Gastrocnemius medialis (tissue), 4 donors: ENCODE data around the gene ZNF219. TPM values are rescaled to one million over a fixed set of nuclear protein-coding genes. Genes with fewer than 3 reads are reported as not detected.

Experiments used
- ATAC-seq, 2 donors: fragments of 150-250 bp; one replicate each; pipeline ENCODE4 v1.9.1; 2016
- DNase-seq, 2 donors: peaks; one replicate each; pipeline ENCODE4 v3.0.0-alpha.2; 2019
- H3K27ac ChIP-seq, 4 donors: fragments of 200-600 bp; sonication (generic); 1 replicate in 1 of 4; 2 replicates in 3 of 4; pipeline ENCODE4 v1.5.1; 2016 to 2018; ENCODE audit warnings: mild to moderate bottlenecking in 2 of 4, moderate library complexity in 1 of 4
- H3K27me3 ChIP-seq, 3 donors: fragments of 200-600 bp; sonication (generic) in 2 of 3; 1 replicate in 1 of 3; 2 replicates in 2 of 3; pipeline versions ENCODE4 v1.5.1 to v1.6.0; 2016 to 2019; ENCODE audit warnings: mild to moderate bottlenecking in 1 of 3, moderate library complexity in 1 of 3
- H3K36me3 ChIP-seq, 2 donors: fragments of 200-600 bp; sonication (generic) in 1 of 2; one replicate each; pipeline ENCODE4 v1.5.1; 2017 to 2018
- H3K4me1 ChIP-seq, 2 donors: fragments of 200-600 bp; sonication (generic) in 1 of 2; one replicate each; pipeline ENCODE4 v1.5.1; 2016 to 2017; ENCODE audit warnings: mild to moderate bottlenecking in 2 of 2
- H3K4me3 ChIP-seq, 4 donors: fragments of 200-600 bp; sonication (generic) in 3 of 4; 1 replicate in 1 of 4; 2 replicates in 3 of 4; pipeline ENCODE4 v1.5.1; 2016 to 2019; ENCODE audit warnings: mild to moderate bottlenecking in 2 of 4
- H3K9me3 ChIP-seq, 3 donors: fragments of 200-600 bp; sonication (generic) in 2 of 3; 1 replicate in 1 of 3; 2 replicates in 2 of 3; pipeline ENCODE4 v1.5.1; 2016 to 2019
- CTCF ChIP-seq, 5 experiments: fragments of 450-650 bp in 3 of 5; fragments of 200-600 bp in 2 of 5; sonication (generic) in 2 of 5; IDR thresholded peaks in 4 of 5; conservative IDR thresholded peaks in 1 of 5; 1 replicate in 4 of 5; 2 replicates in 1 of 5; pipeline ENCODE4 v1.5.1; 2016 to 2019; ENCODE audit warnings: antibody characterized with exemption in 5 of 5, mild to moderate bottlenecking in 3 of 5, moderate library complexity in 3 of 5
- POLR2A ChIP-seq, 2 donors: fragments of 450-650 bp; IDR thresholded peaks; one replicate each; pipeline ENCODE4 v1.6.1; 2017; ENCODE audit warnings: antibody characterized with exemption in 2 of 2, mild to moderate bottlenecking in 2 of 2, moderate library complexity in 2 of 2
- in situ Hi-C, 4 donors: fragments of 200-750 bp; cut with MboI; loops; one replicate each; pipeline versions ENCODE4 v1.15.0 to v1.8.0; 2017; ENCODE audit warnings: low sequenced_read_pairs in 4 of 4
- intact Hi-C: fragments of 100-400 bp; cut with DNase I; formaldehyde crosslinking; loops from one replicate; pipeline ENCODE4 v1.15.1; 2023; ENCODE audit warnings: low total_unique reads
- total RNA-seq, 4 donors: library from RNA; depleted of rRNA; stranded (reverse); fragments of >200 nt; gene quantifications; one replicate each; pipeline versions ENCODE4 v1.1.0 to v1.2.3, GENCODE V29; 2016

The ZNF219 gene
- total RNA-seq, 4 donors from 2014 or later, result 25.9 to 48.9 (median 43.9) TPM

- DNase-seq (no peak), ATAC-seq (no peak)
- no peaks in the 10 kb centered on the region for H3K27me3 ChIP-seq
- intact Hi-C loops, result no loop called here
- no peak overlapping the region for H3K27ac ChIP-seq
- no peaks in the 10 kb centered on the region for H3K9me3 ChIP-seq
- in situ Hi-C loops, result loop anchor here in 1 of 4 donors (25.0 kb wide), 1 partner anchor 373 kb away; the partner anchor contains the start of genes ANG and RNASE4
- no peaks in the 10 kb centered on the region for H3K4me1 ChIP-seq
- no peaks in the 10 kb centered on the region for H3K36me3 ChIP-seq
- no peak overlapping the region for H3K4me3 ChIP-seq
- TF ChIP-seq POLR2A (IDR thresholded peaks at IDR 0.05) (no peak), CTCF (IDR thresholded peaks at IDR 0.05 in 4 of 5, conservative IDR thresholded peaks at IDR 0.05 in 1 of 5) (no peak)
These were observed 37.7 kb downstream of the ZNF219 start for GRCh38 chr14:21060614-21061346.

GRCh38 chr14:21059842-21060613 is 38.4 kb downstream of the ZNF219 start:
- no peak for TF ChIP-seq POLR2A (IDR thresholded peaks at IDR 0.05)
- TF ChIP-seq CTCF (IDR thresholded peaks at IDR 0.05 in 4 of 5, conservative IDR thresholded peaks at IDR 0.05 in 1 of 5), result no peak
- H3K4me3 ChIP-seq, result no peak overlapping the region
- DNase-seq, result no peak
- H3K4me1 ChIP-seq, result no peaks in the 10 kb centered on the region
- no peak for ATAC-seq
- no peak overlapping the region for H3K27ac ChIP-seq
- H3K36me3 ChIP-seq, result no peaks in the 10 kb centered on the region
- in situ Hi-C loops (loop anchor here in 1 of 4 donors (25.0 kb wide), 1 partner anchor 373 kb away; the partner anchor contains the start of genes ANG and RNASE4), intact Hi-C loops (loop anchor here (5.0 kb wide), 1 partner anchor 37 kb away; the partner anchor contains the start of gene ZNF219)
- H3K9me3 ChIP-seq, result no peaks in the 10 kb centered on the region
- no peaks in the 10 kb centered on the region for H3K27me3 ChIP-seq

- Histone ChIP-seq H3K36me3 (no peaks in the 10 kb centered on the region), H3K27me3 (no peaks in the 10 kb centered on the region), H3K9me3 (no peaks in the 10 kb centered on the region), H3K27ac (no peak overlapping the region), H3K4me3 (no peak overlapping the region), H3K4me1 (no peaks in the 10 kb centered on the region)
- ATAC-seq (no peak), DNase-seq (no peak)
- no peak for TF ChIP-seq CTCF (IDR thresholded peaks at IDR 0.05 in 4 of 5, conservative IDR thresholded peaks at IDR 0.05 in 1 of 5)
- no peak for TF ChIP-seq POLR2A (IDR thresholded peaks at IDR 0.05)
- intact Hi-C loops (loop anchor here (5.0 kb wide), 1 partner anchor 38 kb away; the partner anchor contains the start of gene ZNF219), in situ Hi-C loops (loop anchor here in 1 of 4 donors (25.0 kb wide), 1 partner anchor 372 kb away; the partner anchor contains the start of genes ANG and RNASE4)
These were observed 39.6 kb downstream of the ZNF219 start for GRCh38 chr14:21058903-21059302.

- DNase-seq (no peak), ATAC-seq (no peak)
- intact Hi-C loops (loop anchor here (5.0 kb wide), 1 partner anchor 39 kb away; the partner anchor contains the start of gene ZNF219), in situ Hi-C loops (loop anchor here in 1 of 4 donors (25.0 kb wide), 1 partner anchor 371 kb away; the partner anchor contains the start of genes ANG and RNASE4)
- Histone ChIP-seq H3K36me3 (no peaks in the 10 kb centered on the region), H3K27me3 (no peaks in the 10 kb centered on the region), H3K4me3 (no peak within 1 kb of the TSS), H3K27ac (no peak within 1 kb of the TSS), H3K9me3 (no peaks in the 10 kb centered on the region), H3K4me1 (no peaks in the 10 kb centered on the region)
- no peak for TF ChIP-seq CTCF (IDR thresholded peaks at IDR 0.05 in 4 of 5, conservative IDR thresholded peaks at IDR 0.05 in 1 of 5)
- TF ChIP-seq POLR2A (IDR thresholded peaks at IDR 0.05), result no peak
These were observed 40.4 kb downstream of the ZNF219 start, which contains the start of gene RNASE8 for GRCh38 chr14:21057803-21058675. Gene RNASE8, plus strand, starts transcription at chr14:21057822. Its CDS starts 71 bp downstream, at chr14:21057893.
